Activated CD4-positive, alpha-beta T cell treated with anti-CD3 and anti-CD28 coated beads, Interleukin-2, Interleukin-4, amounts not matched to agents 100 ng/mL and 50 ng/mL, durations not matched to agents 16 hours and 8 hours (primary cell): ENCODE data around the gene TMEM187.

Experiments used
- DNase-seq: peaks from one replicate; pipeline ENCODE4 v3.0.0-alpha.2; 2020; ENCODE audit warnings: low spot score

TMEM187 gene

DNA sequence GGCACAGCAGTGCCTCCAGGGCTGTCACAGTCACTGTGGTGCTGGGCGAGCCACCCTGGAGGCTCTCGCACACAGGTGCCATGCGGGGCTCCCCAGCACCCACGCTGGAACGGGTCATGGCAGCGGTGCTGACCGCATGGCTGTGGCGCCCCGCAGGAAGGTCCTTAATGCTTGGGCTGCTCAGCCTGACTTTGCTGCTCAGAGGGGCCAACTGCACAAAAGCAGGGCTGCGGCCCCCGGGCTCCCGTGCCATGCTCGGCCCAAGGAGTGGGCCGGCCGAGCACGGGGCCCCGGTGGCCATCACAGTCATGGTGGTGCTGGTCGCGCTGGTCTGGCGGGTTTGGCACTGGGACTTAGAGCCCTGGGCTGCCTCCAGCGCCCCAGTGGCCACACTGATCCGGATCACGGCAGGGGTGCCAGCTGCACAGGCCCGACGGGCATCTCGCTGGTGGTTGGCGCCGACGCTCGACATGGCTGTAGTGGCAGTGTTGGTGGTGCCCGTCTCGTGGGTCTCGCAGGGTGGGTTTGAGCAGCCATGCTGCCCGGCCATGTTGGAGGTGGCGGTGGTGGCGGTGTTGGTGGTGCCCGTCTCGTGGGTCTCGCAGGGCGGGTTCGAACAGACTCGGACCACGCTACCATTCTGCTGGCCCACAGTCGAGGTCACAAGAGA, 17.9 kb upstream of the TMEM187 start:
- no peak for DNase-seq

DNA sequence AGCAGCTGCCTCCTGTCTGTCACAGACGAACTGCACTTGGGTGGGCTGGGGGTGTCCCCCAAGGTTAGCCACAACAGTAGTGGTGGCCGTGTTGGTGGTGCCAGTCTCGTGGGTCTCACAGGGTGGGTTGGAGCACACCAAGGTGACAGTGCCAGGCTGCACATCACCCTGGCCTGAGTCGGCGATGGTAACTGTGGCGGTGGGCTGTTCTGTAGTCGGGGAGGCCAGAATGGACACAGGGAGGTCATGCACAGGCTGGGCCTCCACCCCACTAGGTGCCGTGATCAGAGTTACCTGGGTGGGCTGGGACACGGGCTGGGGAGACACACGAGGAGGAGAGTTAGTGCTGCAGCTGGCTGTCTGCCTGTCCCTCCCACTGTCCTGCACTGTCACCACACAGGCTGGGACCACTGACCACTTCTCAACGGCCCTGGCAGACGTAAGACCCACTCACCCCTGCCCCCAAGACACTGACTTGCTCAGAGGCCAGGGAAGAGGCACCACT, 17.3 kb upstream of the TMEM187 start:
- DNase-seq = no peak

DNA sequence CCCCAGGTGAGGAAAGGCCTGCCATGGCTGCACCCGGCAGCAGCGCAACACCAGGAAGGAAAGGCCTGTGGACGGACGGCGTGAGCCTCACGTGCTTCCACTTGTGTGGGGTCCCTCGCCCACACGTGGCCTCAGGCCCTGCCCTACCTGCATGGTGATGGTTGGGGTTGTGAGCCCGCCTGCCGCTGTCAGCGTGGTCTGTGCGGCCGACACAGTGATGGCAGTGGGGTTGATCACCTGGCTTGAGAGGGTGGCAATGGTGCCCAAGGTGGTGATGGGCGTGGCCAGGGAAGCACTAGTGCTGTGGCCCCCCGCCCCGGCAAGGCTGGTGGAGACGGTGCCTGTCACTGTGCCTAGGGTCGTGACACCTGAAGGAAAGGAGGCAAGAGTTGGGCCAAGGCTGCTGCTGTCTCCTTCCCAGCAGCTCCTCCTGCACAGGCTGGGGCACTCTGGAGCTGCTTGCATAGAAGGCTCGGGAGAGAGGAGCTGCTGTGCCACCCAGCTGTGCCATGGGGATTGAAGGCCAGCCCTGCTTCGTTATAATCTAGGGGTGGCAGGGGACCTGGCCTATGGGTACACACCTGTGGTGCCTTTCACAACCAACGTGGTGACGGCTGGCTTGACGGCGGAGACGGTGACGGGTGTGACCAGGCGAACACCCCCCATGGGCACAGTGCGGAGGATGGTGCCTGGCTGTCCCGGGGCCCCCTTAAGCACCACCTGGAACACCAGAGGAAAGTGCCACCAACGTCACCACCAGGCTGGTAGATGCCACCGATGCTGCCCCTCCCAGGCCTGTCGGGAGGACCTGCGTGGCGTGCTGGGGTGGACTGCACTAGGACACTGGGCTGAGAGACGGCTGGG, 16.3 kb upstream of the TMEM187 start:
- no peak for DNase-seq

DNA sequence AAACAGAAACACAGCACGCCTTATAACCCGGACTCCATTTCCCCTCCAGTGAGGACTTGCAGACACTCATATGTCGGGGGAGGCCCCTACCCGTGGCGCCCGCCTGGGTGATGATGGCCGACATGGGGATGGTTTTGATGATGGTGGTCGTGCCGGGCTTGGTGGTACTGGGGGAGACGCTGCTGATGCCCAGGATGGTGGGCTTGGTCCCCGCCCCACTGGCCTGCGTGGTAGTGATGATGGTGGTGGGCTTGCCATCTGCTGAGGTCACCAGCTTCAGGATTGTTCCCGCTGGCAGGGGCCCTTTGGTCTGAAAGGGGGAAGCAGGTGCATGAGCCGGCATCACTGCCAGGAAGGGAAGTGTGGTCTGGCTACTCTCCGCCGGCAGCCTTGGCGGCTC, 15.3 kb upstream of the TMEM187 start:
- DNase-seq = no peak

DNA sequence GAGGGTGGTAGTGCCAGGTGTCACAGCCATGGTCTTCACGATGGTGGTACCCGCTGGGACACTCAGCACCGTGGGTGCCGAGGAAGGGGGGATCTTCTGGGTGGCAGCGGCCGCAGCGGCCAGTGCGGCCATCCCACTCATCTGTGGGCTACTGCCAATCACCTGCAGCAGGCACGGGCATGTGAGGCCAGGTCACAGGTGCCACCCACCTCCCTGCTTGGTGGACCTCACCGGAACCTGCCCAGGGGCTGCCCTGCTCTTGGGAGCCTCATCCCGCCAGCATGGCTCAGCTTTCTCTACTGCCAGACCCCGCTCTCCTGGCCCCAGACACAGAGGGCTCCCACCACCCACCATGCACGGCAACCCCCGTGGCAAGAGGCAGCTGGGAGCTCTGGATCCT, 13.9 kb upstream of the TMEM187 start:
- DNase-seq = no peak

DNA sequence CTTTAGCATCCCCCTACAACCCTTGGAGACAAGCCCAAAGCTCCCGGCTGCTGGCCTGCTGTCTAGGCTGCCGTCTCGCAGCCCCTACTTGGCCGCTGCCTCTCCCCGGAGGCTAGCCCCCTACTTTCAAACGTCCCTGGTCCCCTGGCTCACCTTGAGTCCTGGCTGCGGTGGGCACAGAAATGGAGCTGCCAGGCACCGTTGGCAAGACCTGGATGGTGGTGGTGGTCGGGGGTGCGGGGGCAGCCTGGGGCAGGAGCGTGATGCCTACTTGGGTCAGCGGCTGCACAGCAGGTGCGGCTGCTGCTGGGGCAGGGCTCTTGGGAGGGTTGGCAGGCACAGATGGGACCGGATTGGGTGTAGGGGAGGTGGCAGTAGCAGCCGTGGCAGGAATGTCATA, 12.9 kb upstream of the TMEM187 start:
- DNase-seq = no peak

DNA sequence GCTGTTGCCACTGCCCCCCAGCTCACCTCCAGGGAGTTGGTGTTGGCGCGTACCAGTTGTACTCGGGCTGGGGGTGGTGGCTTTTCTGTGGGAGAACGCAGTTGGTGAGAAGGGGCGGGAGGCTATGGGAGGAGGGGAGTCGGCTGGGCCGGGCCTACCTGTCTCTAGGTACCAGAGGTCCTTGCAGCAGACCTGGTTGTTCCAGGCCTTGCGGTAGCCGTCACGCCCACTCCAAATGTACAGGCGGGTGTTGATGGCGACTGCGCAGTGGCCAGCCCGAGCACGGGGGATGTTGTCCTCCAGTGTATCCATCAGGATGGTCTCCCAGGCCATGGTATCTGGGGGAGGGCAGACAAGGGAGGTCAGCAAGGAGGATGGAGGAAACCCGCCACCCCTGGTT, 12.5 kb upstream of the TMEM187 start:
- DNase-seq = no peak

DNA sequence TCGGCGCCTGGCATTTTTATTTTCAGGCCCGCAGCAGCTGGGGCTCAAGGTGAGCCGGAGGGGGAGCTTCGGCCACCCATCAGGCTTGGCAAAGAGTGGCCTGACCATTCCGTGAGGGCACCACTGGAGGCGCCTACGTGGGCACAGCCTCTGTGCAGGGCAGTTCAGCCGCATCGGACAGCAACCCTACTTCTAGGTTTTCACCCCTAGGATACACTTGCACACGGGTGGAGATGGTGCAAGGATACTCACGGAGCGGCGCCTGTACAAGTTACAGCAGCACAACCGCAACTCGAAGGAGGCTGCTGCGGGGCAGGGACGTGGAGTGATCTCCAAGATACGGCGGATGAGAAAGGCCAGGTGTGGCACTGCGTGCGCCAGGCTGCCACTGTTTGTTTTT, 11.8 kb upstream of the TMEM187 start:
- DNase-seq = no peak

DNA sequence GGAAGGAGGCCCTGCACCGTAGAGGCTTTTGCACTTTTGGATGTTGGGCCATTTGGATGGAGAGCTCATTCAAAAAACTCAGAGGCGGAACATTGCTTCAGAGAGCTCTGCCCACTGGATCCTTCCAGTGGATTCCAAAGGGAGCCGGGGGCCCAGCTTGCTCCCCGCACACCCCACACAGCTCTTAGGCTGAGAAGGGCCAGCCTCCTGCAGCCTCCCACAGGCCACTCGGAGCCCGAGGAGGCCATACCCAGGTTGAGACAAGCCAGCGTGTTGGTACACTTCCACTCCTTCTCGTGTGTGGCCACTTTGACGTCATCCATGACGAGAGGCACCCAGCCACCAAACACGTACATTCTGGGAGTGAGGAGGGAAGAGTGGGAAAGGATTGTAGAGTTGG, 11.3 kb upstream of the TMEM187 start:
- DNase-seq = no peak

DNA sequence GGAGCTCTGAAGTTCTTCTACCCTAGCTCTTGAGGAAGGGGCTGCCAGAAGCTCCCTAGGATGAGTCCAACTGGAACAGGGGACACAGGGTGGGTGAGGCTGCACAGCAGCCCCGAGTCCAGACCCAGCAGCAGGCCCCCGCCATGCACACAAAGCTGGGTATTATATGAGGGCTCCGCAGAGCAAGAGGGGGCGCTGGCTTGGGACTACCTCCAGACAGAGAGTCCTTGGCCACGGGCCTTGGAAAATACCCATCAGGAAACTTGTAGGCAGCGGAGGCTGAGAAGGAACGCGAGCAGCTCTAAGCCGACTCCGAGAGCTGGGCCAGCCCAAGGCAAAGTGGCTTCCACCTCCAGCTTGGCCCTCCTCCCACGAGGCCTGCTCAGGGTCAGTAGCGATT, 9.0 kb upstream of the TMEM187 start:
- DNase-seq = no peak

DNA sequence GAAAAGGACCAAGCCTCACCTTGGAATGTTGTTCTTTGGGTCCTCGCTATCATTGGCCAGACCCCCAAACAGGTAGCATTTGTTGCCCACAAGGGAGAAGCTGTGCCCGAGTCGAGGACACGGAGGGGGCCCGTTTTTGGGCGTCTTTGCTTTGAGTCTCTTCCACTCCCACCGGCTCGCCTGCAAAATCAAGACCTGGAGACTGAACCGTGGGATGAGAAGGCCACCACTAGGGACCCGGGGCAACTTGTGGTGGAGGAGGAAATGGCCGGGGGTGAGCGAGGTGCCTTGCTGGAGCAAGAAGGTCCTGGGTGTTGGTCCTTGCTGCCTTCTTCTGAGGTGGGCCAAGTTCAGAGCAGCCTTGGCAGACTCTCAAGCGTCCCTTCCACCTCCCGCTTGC, 8.4 kb upstream of the TMEM187 start:
- no peak for DNase-seq

DNA sequence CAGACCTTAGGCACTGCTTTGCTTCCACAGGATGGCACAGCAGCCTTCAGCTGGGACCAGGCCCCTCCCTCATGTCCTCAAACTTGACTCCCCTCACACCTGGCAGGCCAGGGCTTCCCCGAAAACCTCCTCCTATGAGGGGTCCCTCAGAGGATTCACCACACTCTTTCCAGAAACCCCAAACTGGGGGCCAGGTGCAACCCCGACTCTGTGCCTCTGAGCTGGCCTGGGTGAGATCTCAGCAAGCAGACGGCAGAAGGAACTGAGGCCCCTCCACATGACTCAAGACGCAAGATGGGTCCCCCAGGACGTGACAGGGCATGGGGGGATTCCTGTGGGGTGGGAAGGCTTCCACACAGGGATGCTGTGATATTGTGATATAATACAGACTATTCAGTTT, 7.1 kb upstream of the TMEM187 start:
- DNase-seq = no peak

DNA sequence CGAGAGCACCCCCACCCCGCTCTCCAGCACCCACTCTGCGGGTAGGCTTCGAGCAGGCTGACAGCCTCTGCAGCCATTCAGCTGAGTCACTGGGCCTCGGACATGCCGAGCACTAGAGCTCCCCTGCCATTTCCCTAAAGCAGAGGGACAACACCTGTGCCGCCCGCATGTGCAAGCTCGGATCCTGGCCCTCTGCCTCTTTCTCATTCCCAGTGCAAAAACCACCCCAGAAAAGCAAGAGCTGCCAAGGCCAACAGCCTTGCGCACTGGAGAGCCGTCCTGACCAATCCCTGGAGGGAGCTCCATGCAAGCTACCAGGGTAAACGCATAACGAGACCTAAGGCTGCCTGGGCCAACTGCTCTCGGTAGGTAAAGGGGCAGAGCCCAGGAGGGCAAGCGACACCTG, 6.3 kb upstream of the TMEM187 start:
- no peak for DNase-seq

DNA sequence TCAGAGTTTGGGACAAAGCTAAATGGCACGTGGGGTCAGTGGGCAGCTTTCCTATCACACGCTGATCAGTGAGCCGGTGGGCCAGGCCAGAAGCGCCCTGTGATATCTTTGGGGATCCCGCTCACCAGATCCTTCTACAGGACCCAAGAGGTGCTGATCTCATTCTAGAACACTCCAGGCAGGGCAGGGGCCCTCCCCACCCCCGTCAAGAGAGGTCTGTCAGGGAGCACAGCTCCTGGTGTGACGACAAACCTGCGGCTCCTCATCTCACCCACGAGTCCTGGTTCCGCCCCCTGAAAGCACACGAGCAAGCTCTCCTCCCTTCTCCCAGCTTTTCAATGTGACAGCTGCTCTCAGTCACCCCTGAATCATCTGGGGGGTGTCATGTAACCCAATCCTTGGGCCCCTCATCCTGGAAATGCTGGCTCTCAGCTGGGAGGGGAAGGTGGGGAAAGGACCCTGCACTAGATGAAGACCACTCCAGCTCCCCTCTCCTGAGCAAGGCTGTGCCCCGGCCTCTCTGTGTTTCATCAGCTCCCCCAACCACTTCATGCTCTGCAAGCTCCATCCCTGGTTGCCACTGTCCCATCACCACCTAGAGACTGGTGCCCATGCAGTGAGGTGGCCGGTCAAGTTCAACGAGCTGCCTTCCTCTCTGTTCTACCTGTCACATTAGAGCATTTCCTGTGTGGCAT, 5.6 kb upstream of the TMEM187 start:
- DNase-seq = no peak

DNA sequence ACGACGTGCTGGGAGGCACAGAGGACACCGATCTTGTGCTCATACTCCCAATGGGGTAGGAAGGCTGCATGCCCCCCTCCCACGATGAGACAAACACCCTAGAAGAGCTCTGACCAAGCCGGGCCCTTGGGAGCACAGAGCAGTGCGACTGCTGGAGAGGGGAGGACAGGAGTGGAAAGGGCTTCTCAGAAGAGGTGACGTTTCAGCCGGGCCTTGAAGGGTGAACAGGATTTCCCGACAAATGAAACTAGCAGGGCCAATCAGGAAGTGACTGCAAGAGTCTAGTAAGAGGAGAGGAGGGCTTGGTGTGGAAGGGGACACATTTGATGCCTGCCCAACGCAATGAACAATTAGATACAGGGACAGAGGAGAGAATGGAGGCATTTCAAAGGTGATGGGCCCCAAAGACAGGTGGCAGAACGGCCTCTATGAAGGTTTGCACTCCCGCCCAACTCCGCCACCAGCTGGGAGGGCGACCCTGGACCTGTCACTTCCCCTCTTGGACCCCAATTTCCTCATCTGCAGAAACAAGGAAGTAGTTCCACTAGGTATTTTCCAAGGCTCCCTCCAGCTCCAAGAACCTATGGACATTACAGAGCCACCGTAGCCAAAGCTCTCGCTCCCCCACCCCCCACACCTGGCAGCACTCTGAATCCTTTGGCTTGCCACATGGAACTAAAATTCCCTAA, 4.9 kb upstream of the TMEM187 start:
- DNase-seq = peak; percentile 49

DNA sequence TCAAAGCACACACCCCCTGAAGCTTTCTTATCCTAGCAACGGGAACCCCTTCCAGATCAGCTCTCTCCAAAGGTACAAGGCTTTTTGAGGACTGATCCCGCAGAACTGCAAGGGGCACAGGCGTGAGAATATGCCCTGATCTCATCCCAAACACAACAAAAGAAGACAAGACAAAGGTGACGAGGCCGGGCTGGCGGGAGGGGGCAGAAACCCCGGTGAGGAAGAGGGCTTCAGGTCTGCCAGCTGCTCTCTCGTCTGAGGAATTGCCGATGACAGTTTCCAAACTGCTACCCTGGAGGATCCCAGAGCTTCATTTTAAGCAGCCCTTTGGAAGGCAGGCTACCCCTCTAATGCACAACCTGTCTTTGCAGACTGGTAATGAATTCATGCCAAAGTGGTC, 4.3 kb upstream of the TMEM187 start:
- no peak for DNase-seq

DNA sequence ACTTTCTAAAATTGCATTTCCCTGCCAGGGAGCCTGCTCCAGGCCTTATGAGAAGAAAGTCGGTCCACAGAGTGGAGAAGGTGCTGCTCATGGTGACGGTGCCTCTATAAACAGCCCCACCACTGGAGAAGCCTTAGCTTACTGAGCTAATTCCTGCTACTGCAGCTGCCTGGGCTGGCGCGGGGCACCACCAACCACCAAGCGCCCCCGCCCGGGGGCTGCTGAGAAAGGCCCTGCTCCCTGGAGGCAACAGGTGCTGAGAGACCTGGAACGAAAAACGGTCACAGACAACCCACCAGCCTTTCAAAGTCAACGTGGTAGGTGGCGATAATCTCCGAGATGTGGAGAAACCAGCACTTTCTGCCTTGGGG, 3.8 kb upstream of the TMEM187 start:
- DNase-seq = peak; percentile 34

DNA sequence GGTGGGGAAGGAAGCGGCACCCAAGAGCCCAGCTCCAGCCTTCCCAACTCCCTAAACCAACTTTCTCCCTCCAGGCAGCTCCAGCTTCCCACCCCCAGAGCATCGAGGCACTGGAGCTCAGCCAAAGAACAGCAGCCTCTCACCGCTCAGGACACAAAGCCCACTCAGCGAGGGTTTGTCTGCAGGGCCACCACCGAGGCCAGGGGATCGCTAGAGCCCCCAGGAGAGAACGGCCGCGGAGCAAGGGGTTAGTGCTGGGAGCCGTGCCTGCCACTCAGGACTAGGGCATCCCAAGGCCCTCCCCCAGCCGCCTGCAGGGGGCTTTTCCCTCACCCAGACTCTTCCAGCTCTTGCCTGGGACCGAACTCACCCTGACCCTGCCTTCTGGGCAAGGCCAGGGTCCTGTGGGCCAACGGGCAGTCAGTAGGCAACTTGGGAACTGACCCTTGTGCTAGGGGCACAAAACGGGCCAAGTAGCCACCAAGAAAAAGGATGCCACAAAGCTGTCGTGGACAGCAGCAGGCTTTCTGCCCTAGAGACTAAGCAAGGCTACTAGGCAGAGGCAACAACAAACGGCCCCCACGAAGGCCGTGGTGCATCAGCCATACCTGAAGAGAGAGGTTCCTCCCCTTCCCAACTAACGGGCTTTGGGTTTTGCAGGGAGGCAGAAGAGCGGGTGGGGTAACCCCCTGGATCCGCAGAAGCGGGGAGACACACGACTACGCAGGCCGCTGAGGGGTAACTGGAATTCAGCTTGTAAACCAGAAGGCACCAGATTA, 3.2 kb upstream of the TMEM187 start:
- DNase-seq = no peak

DNA sequence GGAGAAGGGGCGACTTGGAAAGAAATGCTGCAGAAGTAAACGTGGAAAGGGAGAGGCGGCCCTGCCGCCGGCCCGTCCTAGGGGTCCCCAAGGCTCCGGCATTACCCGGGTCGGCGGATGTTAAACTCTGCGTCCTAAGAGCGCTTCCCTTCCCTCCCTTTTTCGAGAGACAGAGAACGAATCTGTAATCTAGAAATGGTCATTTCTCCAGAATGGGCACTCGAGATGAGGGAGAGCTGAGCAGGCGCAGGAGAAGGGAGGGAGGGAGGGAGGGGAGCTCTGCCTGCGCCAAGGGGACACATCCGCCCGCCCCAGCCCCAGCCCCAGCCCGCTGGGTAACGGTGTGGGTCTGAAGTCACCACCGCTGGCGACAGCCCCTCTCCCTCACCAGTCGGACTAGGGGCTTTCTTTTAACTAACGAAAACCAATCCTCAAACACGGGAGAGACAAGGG, 2.6 kb upstream of the TMEM187 start:
- DNase-seq = no peak

DNA sequence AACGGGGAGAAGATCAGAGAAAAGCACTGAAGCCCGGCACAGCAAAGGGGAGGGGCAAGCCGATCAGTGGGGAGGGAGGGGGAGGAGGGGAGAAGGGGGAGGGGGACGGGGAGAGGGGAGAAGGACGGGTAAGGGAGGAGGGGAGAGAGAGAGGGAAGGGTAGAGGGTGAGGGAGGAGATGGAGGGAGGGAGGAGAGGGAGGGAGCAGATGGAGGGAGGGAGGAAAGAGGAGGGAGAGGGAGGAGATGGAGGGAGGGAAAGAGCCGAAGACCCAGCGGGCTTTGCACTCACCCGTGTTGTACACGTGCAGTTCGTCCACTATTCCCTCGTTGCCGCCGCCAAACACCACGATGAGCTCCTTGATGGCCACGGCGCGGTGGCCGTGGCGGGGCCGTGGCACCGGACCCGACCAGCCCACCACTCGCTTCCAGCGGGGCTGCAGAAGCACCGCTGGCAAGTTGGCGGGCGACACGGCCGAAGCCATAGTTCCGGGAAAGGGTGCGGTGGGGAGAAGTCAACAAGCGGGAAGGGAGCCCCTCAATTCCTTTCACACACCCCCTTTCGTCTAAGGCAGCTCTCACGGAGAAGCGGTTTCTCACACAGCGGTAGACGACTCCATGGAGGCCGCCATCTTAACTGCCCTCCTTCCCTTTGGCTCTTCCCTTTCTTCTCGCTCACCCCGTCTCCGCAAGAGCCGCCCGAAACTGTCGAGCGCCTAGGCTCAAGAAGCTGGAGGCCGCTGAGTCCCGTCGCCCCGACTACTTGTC, 2.0 kb upstream of the TMEM187 start:
- DNase-seq = peak; percentile 59

DNA sequence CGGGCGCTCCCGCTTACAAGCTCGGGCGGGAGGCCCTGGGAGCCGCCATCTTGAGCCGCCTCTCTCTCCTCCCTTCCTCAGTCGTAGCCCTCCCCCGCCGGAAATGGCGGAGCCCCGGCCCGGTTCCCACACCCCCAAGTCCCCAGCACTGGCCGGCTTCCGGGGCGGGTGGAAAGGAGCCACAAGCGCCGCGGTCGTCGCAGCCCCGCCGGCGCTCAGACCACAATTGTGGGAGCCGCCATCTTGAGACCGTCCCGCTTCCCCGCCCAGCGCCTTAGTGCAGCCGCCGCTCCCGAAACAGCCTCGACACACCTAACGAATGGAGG, 1.5 kb upstream of the TMEM187 start:
- peak; percentile 95 for DNase-seq
